Measurements from ENCODE around the gene ARHGAP26.

DNA sequence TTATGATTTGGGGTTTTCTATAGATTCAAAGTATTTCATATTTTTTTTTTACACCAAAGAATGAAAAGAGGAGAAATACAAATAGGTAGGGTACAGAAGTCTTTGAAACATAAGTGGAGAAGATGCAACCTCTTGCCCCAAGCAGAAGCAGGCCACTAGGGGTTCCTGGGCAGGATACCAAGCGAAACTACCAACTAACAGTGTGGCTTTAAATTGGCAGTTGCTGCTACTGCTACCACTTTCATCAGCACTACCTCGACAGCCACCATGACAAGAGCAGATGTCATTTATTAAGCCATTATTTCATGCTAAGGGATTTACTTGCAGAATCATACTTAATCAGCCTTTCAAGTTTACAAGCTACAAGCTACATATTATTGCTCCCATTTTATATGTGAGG lies 345.2 kb downstream of the ARHGAP26 start:
- TF ChIP-seq TAF1 (IDR thresholded peaks at IDR 0.05; ENCODE audit: borderline replicate concordance, insufficient read depth, low read length) = no peak
- no peak for TF ChIP-seq REST (IDR thresholded peaks at IDR 0.05; ENCODE audit: insufficient read depth in 1 of 2, low read depth in 2 of 2, low read length in 2 of 2)
- no peak for TF ChIP-seq FOXP2 (optimal IDR thresholded peaks at IDR 0.05; ENCODE audit: borderline replicate concordance, extremely low read depth, extremely low read length, insufficient read depth)
- TF ChIP-seq POLR2AphosphoS5 (IDR thresholded peaks at IDR 0.05; ENCODE audit: low read depth, low read length) = no peak
- no peak for TF ChIP-seq SIN3A (IDR thresholded peaks at IDR 0.05; ENCODE audit: borderline replicate concordance, insufficient read depth, low read length)

All from PFSK-1 (cell line).